Measurements from ENCODE around the gene P4HA2. TPM values are rescaled to one million over a fixed set of nuclear protein-coding genes. Genes with fewer than 3 reads are reported as not detected.

P4HA2 gene
- total RNA-seq, 1 donor from 2014 or later, result 49.5 TPM

- Mint-ChIP-seq H3K9me3 (no peaks in the 10 kb centered on the region), H3K36me3 (ENCODE audit: low read depth) (no peaks in the 10 kb centered on the region), H3K4me3 (no peak overlapping the region), H3K4me1 (peaks cover 33% of the 10 kb centered on the region), H3K27ac (peak overlapping the region; percentile 17), H3K27me3 (peaks cover 21% of the 10 kb centered on the region)
- intact Hi-C loops (cut with micrococcal nuclease), result no loop called here
- no peak for DNase-seq
These were observed 31.6 kb upstream of the P4HA2 start for GRCh38 chr5:132259069-132259851.

DNA sequence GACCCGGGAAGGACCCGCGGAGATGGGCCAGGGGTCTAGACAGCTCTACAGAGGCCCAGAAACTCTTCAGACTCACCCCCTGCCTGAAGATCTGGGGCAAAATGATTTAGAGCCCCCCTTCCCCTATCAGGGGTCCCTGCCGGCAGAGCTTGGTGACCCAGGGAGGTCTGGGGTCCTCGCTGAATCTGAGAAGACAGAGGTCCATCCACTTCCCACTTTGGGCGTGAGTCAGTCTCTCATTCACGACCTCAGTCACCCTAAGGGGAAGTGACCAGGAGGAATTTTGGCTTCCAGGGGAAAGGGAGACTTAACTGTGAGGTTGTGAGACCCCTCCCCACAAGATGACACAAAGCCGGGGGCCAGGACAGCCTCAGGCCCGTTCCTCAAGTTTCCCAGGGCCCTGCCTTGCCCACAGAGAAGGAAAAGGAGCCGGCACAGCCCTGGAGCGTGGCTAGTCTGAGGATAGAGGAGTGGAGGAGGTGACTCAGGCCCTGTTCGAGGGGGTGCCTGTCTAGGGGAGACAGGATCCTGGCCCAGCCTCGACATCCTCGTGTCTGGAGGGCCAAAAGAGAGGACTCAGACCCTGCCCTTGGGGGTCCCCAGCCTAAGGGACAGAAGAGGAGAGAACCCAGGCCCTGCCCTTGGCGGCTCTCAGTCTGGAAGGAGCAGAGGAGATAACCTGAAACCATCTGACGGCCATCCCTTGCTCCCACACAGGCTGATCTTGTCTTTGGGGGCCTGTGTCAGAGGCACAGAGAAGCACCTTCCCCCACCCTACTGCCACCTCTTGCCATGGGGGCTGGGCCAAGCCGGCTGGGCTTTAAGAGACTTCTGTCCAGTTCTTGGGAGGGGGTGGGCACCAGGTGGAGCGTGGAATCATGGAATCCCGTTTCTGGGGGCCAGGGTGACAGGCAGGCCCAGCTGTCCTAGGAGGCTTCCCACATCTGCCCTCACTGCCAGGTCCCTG, 30.7 kb upstream of the P4HA2 start:
- no peaks in the 10 kb centered on the region for H3K9me3 Mint-ChIP-seq
- peaks cover 24% of the 10 kb centered on the region for H3K4me1 Mint-ChIP-seq
- peaks cover 21% of the 10 kb centered on the region for H3K27me3 Mint-ChIP-seq
- DNase-seq, result no peak
- intact Hi-C loops (cut with micrococcal nuclease), result no loop called here
- H3K4me3 Mint-ChIP-seq, result no peak overlapping the region
- H3K36me3 Mint-ChIP-seq (ENCODE audit: low read depth), result no peaks in the 10 kb centered on the region
- no peak overlapping the region for H3K27ac Mint-ChIP-seq

DNA sequence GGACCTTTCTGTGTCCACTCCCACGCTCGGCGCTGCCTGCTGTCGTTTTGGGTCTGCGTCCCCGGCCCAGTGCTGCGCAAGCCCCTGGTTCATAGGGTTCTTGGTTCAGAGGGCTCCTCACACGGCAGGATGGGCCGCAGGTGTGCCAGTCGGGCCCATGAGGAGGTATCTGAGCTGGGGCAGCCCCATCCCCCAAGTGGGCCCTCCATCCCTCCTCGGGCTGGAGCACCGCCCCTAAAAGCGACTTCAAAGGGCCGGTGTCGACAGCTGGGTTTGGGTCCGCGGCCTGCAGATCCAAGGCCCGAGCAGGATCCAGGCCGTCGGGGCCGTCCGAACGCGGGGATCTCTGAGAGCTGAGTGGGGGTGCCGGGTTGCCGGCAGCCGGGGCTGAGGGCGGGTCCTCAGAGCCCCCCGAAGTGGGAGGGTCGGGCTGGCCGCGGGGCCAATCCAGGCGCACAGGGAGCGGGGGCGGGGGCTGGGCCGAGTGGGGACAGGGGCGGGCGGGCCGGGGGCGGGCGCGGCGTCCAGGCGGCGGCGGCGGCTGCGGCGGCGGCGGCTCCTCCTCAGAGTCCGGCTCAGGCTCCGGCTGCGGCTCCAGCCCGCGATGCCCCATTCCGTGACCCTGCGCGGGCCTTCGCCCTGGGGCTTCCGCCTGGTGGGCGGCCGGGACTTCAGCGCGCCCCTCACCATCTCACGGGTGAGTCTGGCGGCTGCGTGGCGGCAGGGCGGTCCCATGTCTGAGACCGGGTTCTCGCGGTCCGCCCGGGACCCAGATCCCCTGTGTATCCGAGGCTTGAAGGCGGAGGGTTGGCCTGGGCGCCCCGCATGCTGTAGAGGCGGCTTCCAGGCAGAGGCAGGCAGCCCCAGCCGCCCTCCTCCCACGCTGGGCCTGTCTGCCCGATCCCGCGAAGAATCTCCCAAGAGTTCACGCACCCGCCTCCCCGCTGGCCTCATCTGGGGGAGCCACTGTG, 29.8 kb upstream of the P4HA2 start, which contains the start of gene PDLIM4:
TSS of gene PDLIM4 (plus strand) at position 566 of the 971 bp plus-strand sequence. CDS start at position 605, 39 bp downstream.
- peaks cover 21% of the 10 kb centered on the region for H3K27me3 Mint-ChIP-seq
- H3K36me3 Mint-ChIP-seq (ENCODE audit: low read depth), result no peaks in the 10 kb centered on the region
- H3K27ac Mint-ChIP-seq, result peak within 1 kb of the TSS; percentile 50
- intact Hi-C loops (cut with micrococcal nuclease), result no loop called here
- H3K4me3 Mint-ChIP-seq, result no peak within 1 kb of the TSS
- no peaks in the 10 kb centered on the region for H3K9me3 Mint-ChIP-seq
- no peak for DNase-seq
- H3K4me1 Mint-ChIP-seq, result peaks cover 21% of the 10 kb centered on the region

DNA sequence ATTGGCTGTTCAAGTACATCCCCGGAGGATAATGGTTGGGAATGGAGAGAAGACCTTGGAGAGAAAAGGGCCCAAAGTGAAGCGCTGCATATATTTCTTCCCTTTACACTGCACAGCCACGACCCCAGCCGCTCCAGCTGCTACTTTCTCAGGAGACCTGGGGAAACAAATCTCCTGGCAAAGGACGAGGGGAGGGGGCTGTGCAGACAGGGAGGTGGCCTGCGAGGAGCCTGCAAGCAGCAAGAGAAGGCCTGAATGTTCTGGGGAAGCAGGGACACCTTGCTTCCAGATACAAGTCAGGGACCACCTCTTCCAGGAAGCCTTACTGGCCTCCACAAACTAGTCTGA, 29.1 kb upstream of the P4HA2 start:
- Mint-ChIP-seq H3K9me3 (no peaks in the 10 kb centered on the region), H3K36me3 (ENCODE audit: low read depth) (no peaks in the 10 kb centered on the region), H3K4me1 (peaks cover 17% of the 10 kb centered on the region), H3K27ac (peak overlapping the region; percentile 50), H3K27me3 (peaks cover 21% of the 10 kb centered on the region), H3K4me3 (no peak overlapping the region)
- intact Hi-C loops (cut with micrococcal nuclease), result no loop called here
- no peak for DNase-seq

- Mint-ChIP-seq H3K36me3 (ENCODE audit: low read depth) (no peaks in the 10 kb centered on the region), H3K4me3 (no peak overlapping the region), H3K4me1 (peaks cover 16% of the 10 kb centered on the region), H3K27ac (peak overlapping the region; percentile 50), H3K9me3 (no peaks in the 10 kb centered on the region), H3K27me3 (peaks cover 21% of the 10 kb centered on the region)
- intact Hi-C loops (cut with micrococcal nuclease), result no loop called here
- DNase-seq, result no peak
These were observed 28.6 kb upstream of the P4HA2 start for GRCh38 chr5:132256086-132256782.

- H3K27me3 Mint-ChIP-seq, result peaks cover 25% of the 10 kb centered on the region
- DNase-seq, result no peak
- H3K9me3 Mint-ChIP-seq, result no peaks in the 10 kb centered on the region
- intact Hi-C loops (cut with micrococcal nuclease), result no loop called here
- no peak overlapping the region for H3K4me3 Mint-ChIP-seq
- H3K27ac Mint-ChIP-seq, result no peak overlapping the region
- H3K36me3 Mint-ChIP-seq (ENCODE audit: low read depth), result no peaks in the 10 kb centered on the region
- H3K4me1 Mint-ChIP-seq, result peaks cover 3% of the 10 kb centered on the region
These were observed 26.8 kb upstream of the P4HA2 start for GRCh38 chr5:132254321-132254977.

DNA sequence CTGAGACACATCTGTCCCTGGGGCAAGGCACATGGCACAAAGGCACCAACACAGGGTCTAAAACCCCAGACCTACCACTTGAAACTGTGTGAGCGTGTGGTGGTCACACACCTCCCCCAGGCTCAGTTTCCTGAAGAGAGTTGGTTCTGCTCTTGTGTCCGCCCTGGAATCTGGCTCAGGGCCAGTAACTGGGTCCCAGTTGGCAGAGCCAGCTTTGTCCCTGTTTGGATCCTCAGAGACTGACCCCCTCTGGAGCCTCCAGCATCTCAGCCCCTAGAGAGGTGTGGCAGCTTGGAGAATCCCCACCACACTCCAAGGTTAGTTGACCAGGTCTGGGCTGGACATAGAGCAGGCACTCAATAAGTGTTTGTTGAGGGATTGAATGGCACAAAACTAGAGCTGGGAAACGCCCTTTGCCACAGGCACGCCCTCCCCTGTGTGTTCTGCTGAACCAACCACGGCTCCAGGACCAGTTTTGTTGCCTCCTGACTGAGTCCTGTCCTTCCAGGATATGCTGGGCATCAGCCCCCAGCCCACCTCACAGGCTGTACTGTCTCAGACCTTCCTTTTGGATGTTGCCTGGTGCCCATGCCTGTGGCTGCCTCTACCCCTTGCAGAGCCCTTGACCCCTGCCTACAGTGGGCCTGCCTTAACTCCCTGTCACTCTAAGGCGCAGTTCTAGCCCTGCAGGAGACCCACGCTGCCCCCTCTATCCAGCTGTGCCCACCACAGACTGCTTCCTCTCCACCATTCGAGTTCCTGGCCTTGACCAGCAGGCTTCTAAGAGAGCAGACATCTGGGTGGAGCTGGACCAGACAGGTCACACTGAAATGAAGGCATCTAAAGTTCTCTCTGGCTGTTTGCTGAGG, 26.0 kb upstream of the P4HA2 start:
- no peak overlapping the region for H3K4me3 Mint-ChIP-seq
- no peak for DNase-seq
- no peaks in the 10 kb centered on the region for H3K36me3 Mint-ChIP-seq (ENCODE audit: low read depth)
- H3K27me3 Mint-ChIP-seq, result peaks cover 27% of the 10 kb centered on the region
- no peaks in the 10 kb centered on the region for H3K4me1 Mint-ChIP-seq
- H3K9me3 Mint-ChIP-seq, result no peaks in the 10 kb centered on the region
- H3K27ac Mint-ChIP-seq, result no peak overlapping the region
- intact Hi-C loops (cut with micrococcal nuclease), result no loop called here

GRCh38 chr5:132253008-132253441, 25.4 kb upstream of the P4HA2 start:
- no peak for DNase-seq
- intact Hi-C loops (cut with micrococcal nuclease), result no loop called here
- Mint-ChIP-seq H3K4me3 (no peak overlapping the region), H3K9me3 (no peaks in the 10 kb centered on the region), H3K27ac (no peak overlapping the region), H3K36me3 (ENCODE audit: low read depth) (no peaks in the 10 kb centered on the region), H3K4me1 (no peaks in the 10 kb centered on the region), H3K27me3 (peaks cover 27% of the 10 kb centered on the region)

GRCh38 chr5:132251220-132251725, 23.6 kb upstream of the P4HA2 start:
- Mint-ChIP-seq H3K27me3 (peaks cover 21% of the 10 kb centered on the region), H3K27ac (no peak overlapping the region), H3K4me3 (no peak overlapping the region), H3K9me3 (peaks cover 7% of the 10 kb centered on the region), H3K4me1 (no peaks in the 10 kb centered on the region), H3K36me3 (ENCODE audit: low read depth) (no peaks in the 10 kb centered on the region)
- no peak for DNase-seq
- intact Hi-C loops (cut with micrococcal nuclease), result no loop called here

DNA sequence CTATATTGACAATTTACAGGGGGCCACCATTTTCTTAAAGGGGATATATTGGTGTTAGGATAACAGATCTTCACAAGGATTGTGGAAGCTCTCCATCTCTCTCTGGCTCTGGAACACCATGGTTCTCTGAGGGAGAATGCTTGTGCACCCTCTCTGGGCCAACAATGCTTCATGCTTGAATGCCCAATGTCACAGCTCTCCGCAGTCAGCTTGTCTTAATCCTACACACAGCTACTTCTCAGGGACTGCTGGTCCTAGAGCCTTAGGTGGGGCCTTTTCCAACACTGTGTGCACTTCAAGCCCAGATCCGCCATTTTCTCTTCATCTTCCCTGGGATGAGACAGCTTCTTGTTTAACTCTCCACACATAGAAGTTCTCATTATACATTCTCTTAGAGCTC, 22.9 kb upstream of the P4HA2 start:
- H3K36me3 Mint-ChIP-seq (ENCODE audit: low read depth), result no peaks in the 10 kb centered on the region
- H3K9me3 Mint-ChIP-seq, result peaks cover 14% of the 10 kb centered on the region
- H3K4me1 Mint-ChIP-seq, result no peaks in the 10 kb centered on the region
- H3K27ac Mint-ChIP-seq, result no peak overlapping the region
- DNase-seq, result no peak
- H3K27me3 Mint-ChIP-seq, result peaks cover 18% of the 10 kb centered on the region
- H3K4me3 Mint-ChIP-seq, result no peak overlapping the region
- intact Hi-C loops (cut with micrococcal nuclease), result no loop called here

DNA sequence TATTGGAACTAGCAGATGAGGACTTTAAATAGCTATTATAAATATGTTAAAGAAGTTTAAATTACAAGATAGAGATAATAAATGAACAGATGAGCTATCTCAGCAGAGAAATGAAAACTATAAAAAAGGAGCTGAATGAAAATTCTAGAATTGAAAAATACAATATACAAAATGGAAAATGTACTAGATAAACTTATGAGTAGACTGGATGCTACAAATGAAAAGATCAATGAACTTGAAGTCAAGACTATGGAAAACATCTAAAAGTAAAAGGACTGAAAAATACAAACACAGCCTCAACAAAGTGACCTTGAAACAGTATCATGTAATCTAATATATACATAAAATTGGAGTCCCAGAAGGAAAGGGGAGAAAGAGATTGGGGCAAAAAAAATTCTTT, 19.2 kb upstream of the P4HA2 start:
- Mint-ChIP-seq H3K4me3 (no peak overlapping the region), H3K27ac (no peak overlapping the region), H3K27me3 (peaks cover 29% of the 10 kb centered on the region), H3K36me3 (ENCODE audit: low read depth) (peaks cover 2% of the 10 kb centered on the region), H3K4me1 (no peaks in the 10 kb centered on the region), H3K9me3 (peaks cover 36% of the 10 kb centered on the region)
- no peak for DNase-seq
- intact Hi-C loops (cut with micrococcal nuclease), result no loop called here

GRCh38 chr5:132245593-132245992, 17.9 kb upstream of the P4HA2 start:
- intact Hi-C loops (cut with micrococcal nuclease), result no loop called here
- Mint-ChIP-seq H3K4me1 (no peaks in the 10 kb centered on the region), H3K9me3 (peaks cover 36% of the 10 kb centered on the region), H3K27me3 (peaks cover 29% of the 10 kb centered on the region), H3K27ac (no peak overlapping the region), H3K36me3 (ENCODE audit: low read depth) (peaks cover 2% of the 10 kb centered on the region), H3K4me3 (no peak overlapping the region)
- no peak for DNase-seq
